Left renal pelvis (tissue), 4 donors: ENCODE data around the gene MAP4K1. TPM values are rescaled to one million over a fixed set of nuclear protein-coding genes. Genes with fewer than 3 reads are reported as not detected.

Experiments used
- DNase-seq, 4 donors: peaks; one replicate each; pipeline ENCODE4 v3.0.0-alpha.2; 2013; ENCODE audit warnings: low read depth in 4 of 4, low spot score in 3 of 4
- polyA plus RNA-seq, 4 donors: library from polyadenylated mRNA; unstranded; fragments of 120-200 nt; gene quantifications; one replicate each; pipeline ENCODE4 v1.2.1, GENCODE V29; 2013; ENCODE audit not compliant: insufficient read length in 4 of 4

The MAP4K1 gene
- polyA plus RNA-seq, 4 donors = 2.0 to 4.2 (median 3.1) TPM

GRCh38 chr19:38549061-38549460 is 68.7 kb downstream of the MAP4K1 start:
- no peak for DNase-seq

GRCh38 chr19:38547421-38547820 is 70.3 kb downstream of the MAP4K1 start:
- no peak for DNase-seq

GRCh38 chr19:38545596-38545995 is 72.2 kb downstream of the MAP4K1 start:
- DNase-seq = no peak

- no peak for DNase-seq
These were observed 73.0 kb downstream of the MAP4K1 start for GRCh38 chr19:38544569-38545315.

- DNase-seq = peak in 2 of 4 donors; percentile 24 to 33
These were observed 73.8 kb downstream of the MAP4K1 start for GRCh38 chr19:38543807-38544568.

GRCh38 chr19:38543286-38543806 is 74.4 kb downstream of the MAP4K1 start:
- DNase-seq = no peak

GRCh38 chr19:38542040-38542439 is 75.7 kb downstream of the MAP4K1 start:
- DNase-seq = no peak

GRCh38 chr19:38539751-38540150 is 78.0 kb downstream of the MAP4K1 start:
- DNase-seq = no peak

GRCh38 chr19:38538793-38539528 is 78.8 kb downstream of the MAP4K1 start:
- no peak for DNase-seq

- DNase-seq = no peak
These were observed 79.4 kb downstream of the MAP4K1 start for GRCh38 chr19:38538386-38538785.

Other genes with a start within 250 kb of the MAP4K1 start
- gene PSMD8, start 243.4 kb downstream of the MAP4K1 start, polyA plus RNA-seq = 100 to 1,000 TPM; 124 to 168 (median 161) TPM
- under 1 TPM; 0.19 to 0.92 (median 0.56) TPM for gene GGN, start 229.9 kb downstream of the MAP4K1 start, polyA plus RNA-seq
- 1 to 10 TPM in 3 of 4 donors, under 1 TPM in 1; 0.63 to 1.8 (median 1.2) TPM for gene SPRED3, start 229.3 kb downstream of the MAP4K1 start, polyA plus RNA-seq
- 10 to 100 TPM; 10.4 to 23.6 (median 14.2) TPM for gene FAM98C, start 214.9 kb downstream of the MAP4K1 start, polyA plus RNA-seq
- gene RASGRP4, start 191.7 kb downstream of the MAP4K1 start, polyA plus RNA-seq = 1 to 10 TPM in 2 of 4 donors, under 1 TPM in 2; 0.75 to 1.8 (median 0.99) TPM
- gene RYR1, start 184.3 kb downstream of the MAP4K1 start, polyA plus RNA-seq = 10 to 100 TPM in 1 of 4 donors, 1 to 10 TPM in 3; 4.0 to 11.9 (median 4.9) TPM
- 100 to 1,000 TPM; 209 to 326 (median 302) TPM for gene EIF3K, start 1.2 kb upstream of the MAP4K1 start, polyA plus RNA-seq
- 100 to 1,000 TPM; 470 to 694 (median 623) TPM for gene ACTN4, start 29.7 kb upstream of the MAP4K1 start, polyA plus RNA-seq
- gene CAPN12, start 126.5 kb upstream of the MAP4K1 start, polyA plus RNA-seq = 10 to 100 TPM in 1 of 4 donors, 1 to 10 TPM in 2, under 1 TPM in 1; 0.41 to 10.6 (median 5.4) TPM
- under 1 TPM in 1 of 4 donors, not detected in 3; 0.57 TPM for gene LGALS7, start 155.6 kb upstream of the MAP4K1 start, polyA plus RNA-seq
- gene LGALS7B, start 171.2 kb upstream of the MAP4K1 start, polyA plus RNA-seq = 1 to 10 TPM in 3 of 4 donors, under 1 TPM in 1; 0.78 to 1.9 (median 1.7) TPM
- gene LGALS4, start 195.0 kb upstream of the MAP4K1 start, polyA plus RNA-seq = 1 to 10 TPM in 3 of 4 donors, under 1 TPM in 1; 0.89 to 2.2 (median 1.5) TPM
- gene ECH1, start 213.8 kb upstream of the MAP4K1 start, polyA plus RNA-seq = 100 to 1,000 TPM in 3 of 4 donors, 10 to 100 TPM in 1; 78.6 to 155 (median 139) TPM
- 100 to 1,000 TPM; 362 to 527 (median 473) TPM for gene HNRNPL, start 232.0 kb upstream of the MAP4K1 start, polyA plus RNA-seq